NB4 (cell line): Measurements from ENCODE around the gene PLD5.

Source experiments
- DNase-seq: peaks from one replicate; pipeline ENCODE4 v3.0.0; 2010; ENCODE audit warnings: low read depth
- H3K4me3 ChIP-seq: one replicate; pipeline ENCODE4 v1.5.1; 2011; ENCODE audit warnings: mild to moderate bottlenecking, low read depth, low read length, moderate library complexity
- CTCF ChIP-seq: IDR thresholded peaks from one replicate; pipeline ENCODE4 v1.5.1; 2012; ENCODE audit warnings: low read depth, low read length
- MAX ChIP-seq: IDR thresholded peaks from 2 replicates; pipeline ENCODE4 v1.6.1; 2011; ENCODE audit warnings: low read depth, low read length
- MYC ChIP-seq: IDR thresholded peaks from 2 replicates; pipeline ENCODE4 v1.6.1; 2011; ENCODE audit warnings: low read depth, low read length
- POLR2A ChIP-seq: IDR thresholded peaks from 2 replicates; pipeline ENCODE4 v1.6.1; 2011; ENCODE audit warnings: mild to moderate bottlenecking; ENCODE audit not compliant: insufficient read length; ENCODE audit errors: extremely low read depth

The PLD5 gene

GRCh38 chr1:242209063-242209462 lies 315.4 kb downstream of the PLD5 start:
- no peak overlapping the region for H3K4me3 ChIP-seq
- DNase-seq: no peak
- no peak for TF ChIP-seq POLR2A
- no peak for TF ChIP-seq CTCF
- TF ChIP-seq MYC: no peak
- TF ChIP-seq MAX: no peak

- no peak for DNase-seq
- H3K4me3 ChIP-seq: no peak overlapping the region
- TF ChIP-seq POLR2A (no peak), MAX (no peak), MYC (no peak), CTCF (no peak)
Observed at GRCh38 chr1:242208021-242208420, 316.5 kb downstream of the PLD5 start.

- DNase-seq: no peak
- TF ChIP-seq MYC (no peak), CTCF (no peak), POLR2A (no peak), MAX (no peak)
- no peak overlapping the region for H3K4me3 ChIP-seq
Observed at GRCh38 chr1:242206994-242207393, 317.5 kb downstream of the PLD5 start.

- TF ChIP-seq MYC: no peak
- no peak for TF ChIP-seq POLR2A
- TF ChIP-seq CTCF: no peak
- no peak for TF ChIP-seq MAX
- no peak for DNase-seq
- no peak overlapping the region for H3K4me3 ChIP-seq
Observed at GRCh38 chr1:242205622-242206489, 318.6 kb downstream of the PLD5 start.

- no peak overlapping the region for H3K4me3 ChIP-seq
- no peak for DNase-seq
- TF ChIP-seq CTCF: no peak
- no peak for TF ChIP-seq MYC
- no peak for TF ChIP-seq MAX
- no peak for TF ChIP-seq POLR2A
Observed at GRCh38 chr1:242203262-242203661, 321.2 kb downstream of the PLD5 start.

GRCh38 chr1:242201090-242201489 lies 323.4 kb downstream of the PLD5 start:
- TF ChIP-seq POLR2A (no peak), MYC (no peak), MAX (no peak)
- DNase-seq: no peak

More at GRCh38 chr1:242201090-242201489, 323.4 kb downstream of the PLD5 start:
- H3K4me3 ChIP-seq: no peak overlapping the region
